OCI-LY3 (cell line): ENCODE results near the gene UBASH3A.
A peak's percentile ranks its signal among the peaks of the same experiment; 100 is the strongest.

Experiments used
- H2AFZ ChIP-seq: fragments of 200-600, 300-600 bp; shearing (Covaris generic); 2 replicates; pipeline ENCODE4 v1.6.0; 2014; ENCODE audit warnings: antibody characterized with exemption, low read depth, low read length
- H3K27ac ChIP-seq: fragments of 200-600, 300-600 bp; sonication (generic); 2 replicates; pipeline ENCODE4 v1.5.1; 2014; ENCODE audit warnings: mild to moderate bottlenecking, low read length, moderate library complexity, mixed read lengths
- H3K27me3 ChIP-seq: fragments of 200-600, 300-600 bp; sonication (generic); 2 replicates; pipeline ENCODE4 v1.6.1; 2014; ENCODE audit warnings: low read depth, low read length, mixed read lengths
- H3K36me3 ChIP-seq: fragments of 200-600, 300-600 bp; sonication (generic); replicated peaks from 2 replicates; pipeline ENCODE3; 2014; ENCODE audit warnings: low read depth, low read length, mixed read lengths
- H3K4me1 ChIP-seq: fragments of 300-600, 200-600 bp; sonication (generic); 2 replicates; pipeline ENCODE4 v1.6.1; 2014; ENCODE audit warnings: low read length, mixed read lengths
- H3K4me2 ChIP-seq: fragments of 200-600, 300-600 bp; sonication (generic); 2 replicates; pipeline ENCODE4 v1.6.1; 2014; ENCODE audit warnings: low read length, mixed read lengths
- H3K4me3 ChIP-seq: fragments of 300-600, 200-600 bp; sonication (generic); 2 replicates; pipeline ENCODE4 v1.5.1; 2014; ENCODE audit warnings: antibody characterized with exemption, mild to moderate bottlenecking, low read length, moderate library complexity
- H3K79me2 ChIP-seq: fragments of 300-600, 200-600 bp; shearing (Covaris generic); 2 replicates; pipeline ENCODE4 v1.6.1; 2014; ENCODE audit warnings: mild to moderate bottlenecking, low read length, mixed read lengths
- H3K9ac ChIP-seq: fragments of 300-600, 200-600 bp; shearing (Covaris generic); 2 replicates; pipeline ENCODE4 v1.6.0; 2014; ENCODE audit warnings: mild to moderate bottlenecking, low read length, moderate library complexity
- H3K9me3 ChIP-seq: fragments of 200-600, 300-600 bp; shearing (Covaris generic); 2 replicates; pipeline ENCODE4 v1.6.1; 2014; ENCODE audit warnings: low read length, mixed read lengths; ENCODE audit not compliant: insufficient read depth
- H4K20me1 ChIP-seq: fragments of 200-600, 300-600 bp; sonication (generic); 2 replicates; pipeline ENCODE4 v1.6.1; 2016; ENCODE audit warnings: low read length, mixed read lengths; ENCODE audit not compliant: insufficient read depth
- EZH2phosphoT487 ChIP-seq: fragments of 200-600 bp; shearing (Covaris generic); IDR thresholded peaks from 2 replicates; pipeline ENCODE4 v1.6.1; 2018; ENCODE audit warnings: antibody characterized with exemption, mixed run types, low read depth
- TF ChIP-seq, protein P1 (sequence below): fragments of 200-600, 300-600 bp; sonication (generic); IDR thresholded peaks from 2 replicates; pipeline ENCODE4 v1.5.1; 2014; ENCODE audit warnings: antibody characterized with exemption, low read length, low read depth

UBASH3A gene

GRCh38 chr21:42413500-42413899, 9.8 kb downstream of the UBASH3A start:
- Histone ChIP-seq H3K27ac (no peak overlapping the region), H3K9me3 (no peaks in the 10 kb centered on the region), H3K4me1 (peaks cover 45% of the 10 kb centered on the region), H3K4me3 (no peak overlapping the region), H3K36me3 (no peaks in the 10 kb centered on the region), H3K4me2 (peak overlapping the region; percentile 20; the same call in 1 of the 2 replicates), H2AFZ (no peak overlapping the region), H3K27me3 (no peaks in the 10 kb centered on the region), H3K79me2 (no peaks in the 10 kb centered on the region), H3K9ac (no peak overlapping the region), H4K20me1 (no peaks in the 10 kb centered on the region)
- TF ChIP-seq, protein P1, sequence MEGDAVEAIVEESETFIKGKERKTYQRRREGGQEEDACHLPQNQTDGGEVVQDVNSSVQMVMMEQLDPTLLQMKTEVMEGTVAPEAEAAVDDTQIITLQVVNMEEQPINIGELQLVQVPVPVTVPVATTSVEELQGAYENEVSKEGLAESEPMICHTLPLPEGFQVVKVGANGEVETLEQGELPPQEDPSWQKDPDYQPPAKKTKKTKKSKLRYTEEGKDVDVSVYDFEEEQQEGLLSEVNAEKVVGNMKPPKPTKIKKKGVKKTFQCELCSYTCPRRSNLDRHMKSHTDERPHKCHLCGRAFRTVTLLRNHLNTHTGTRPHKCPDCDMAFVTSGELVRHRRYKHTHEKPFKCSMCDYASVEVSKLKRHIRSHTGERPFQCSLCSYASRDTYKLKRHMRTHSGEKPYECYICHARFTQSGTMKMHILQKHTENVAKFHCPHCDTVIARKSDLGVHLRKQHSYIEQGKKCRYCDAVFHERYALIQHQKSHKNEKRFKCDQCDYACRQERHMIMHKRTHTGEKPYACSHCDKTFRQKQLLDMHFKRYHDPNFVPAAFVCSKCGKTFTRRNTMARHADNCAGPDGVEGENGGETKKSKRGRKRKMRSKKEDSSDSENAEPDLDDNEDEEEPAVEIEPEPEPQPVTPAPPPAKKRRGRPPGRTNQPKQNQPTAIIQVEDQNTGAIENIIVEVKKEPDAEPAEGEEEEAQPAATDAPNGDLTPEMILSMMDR, result no peak
- TF ChIP-seq EZH2phosphoT487, result no peak

- no peak overlapping the region for H3K4me2 ChIP-seq
- no peak for TF ChIP-seq EZH2phosphoT487
- TF ChIP-seq, protein P1, result no peak
- no peaks in the 10 kb centered on the region for H3K27me3 ChIP-seq
- no peaks in the 10 kb centered on the region for H3K9me3 ChIP-seq
- H4K20me1 ChIP-seq, result no peaks in the 10 kb centered on the region
- H3K9ac ChIP-seq, result no peak overlapping the region
- no peak overlapping the region for H2AFZ ChIP-seq
- no peak overlapping the region for H3K4me3 ChIP-seq
- H3K79me2 ChIP-seq, result no peaks in the 10 kb centered on the region
- H3K36me3 ChIP-seq, result no peaks in the 10 kb centered on the region
- no peak overlapping the region for H3K27ac ChIP-seq
- peaks cover 45% of the 10 kb centered on the region for H3K4me1 ChIP-seq
Measured at GRCh38 chr21:42414066-42414465, 10.4 kb downstream of the UBASH3A start.

GRCh38 chr21:42414553-42414927, 10.8 kb downstream of the UBASH3A start:
- Histone ChIP-seq H3K36me3 (no peaks in the 10 kb centered on the region), H3K27ac (peak overlapping the region; percentile 68), H3K4me3 (peak overlapping the region; percentile 68), H3K4me1 (peaks cover 45% of the 10 kb centered on the region), H3K4me2 (peak overlapping the region; percentile 89), H3K9me3 (no peaks in the 10 kb centered on the region), H3K9ac (peak overlapping the region; percentile 2; the same call in 1 of the 2 replicates), H2AFZ (peak overlapping the region; percentile 65; the same call in 1 of the 2 replicates), H3K79me2 (no peaks in the 10 kb centered on the region), H3K27me3 (no peaks in the 10 kb centered on the region), H4K20me1 (no peaks in the 10 kb centered on the region)
- TF ChIP-seq, protein P1, result no peak
- no peak for TF ChIP-seq EZH2phosphoT487

DNA sequence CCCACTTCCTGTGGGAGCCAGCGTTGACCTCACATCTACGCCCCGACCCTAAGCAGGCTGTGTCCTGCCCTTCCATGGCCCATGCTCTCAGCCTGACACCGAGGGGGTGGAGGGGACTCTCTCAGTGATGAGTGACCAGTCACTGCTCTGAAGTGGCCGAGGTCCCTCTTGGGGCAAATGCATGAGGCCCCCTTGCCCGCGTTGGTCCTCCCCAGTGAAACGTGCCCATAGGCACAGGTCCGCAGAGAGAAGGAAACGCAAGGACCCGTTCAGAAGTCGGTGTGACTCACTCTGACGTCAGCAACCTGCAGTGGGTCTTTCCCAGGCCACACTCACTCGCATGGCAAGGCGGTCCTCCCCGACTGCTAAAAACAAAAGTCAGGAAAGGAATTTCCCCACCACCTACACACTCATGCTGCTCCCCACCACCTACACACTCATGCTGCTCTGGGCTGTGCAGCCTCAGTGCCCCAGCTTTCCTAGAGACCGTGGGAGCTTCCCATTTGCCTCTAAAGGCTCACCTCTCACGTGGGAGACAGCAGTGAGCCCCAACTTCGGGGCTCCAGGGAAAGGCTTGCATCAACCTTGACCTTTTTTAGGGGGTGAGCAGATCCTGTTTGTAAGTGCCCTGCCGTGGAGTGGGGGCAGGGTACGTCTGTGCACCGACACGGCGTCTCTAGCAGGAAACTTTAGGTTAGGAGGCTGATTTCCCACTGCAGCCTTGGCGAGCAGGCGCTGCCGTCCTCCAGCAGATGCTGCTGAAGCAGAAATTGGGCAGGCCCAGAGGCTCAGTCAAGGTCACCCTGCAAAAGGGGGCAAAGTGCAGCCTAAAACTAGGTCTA, 11.4 kb downstream of the UBASH3A start:
- Histone ChIP-seq H3K4me2 (peak overlapping the region; percentile 89), H3K9me3 (no peaks in the 10 kb centered on the region), H3K79me2 (no peaks in the 10 kb centered on the region), H2AFZ (peak overlapping the region; percentile 72), H3K36me3 (no peaks in the 10 kb centered on the region), H3K4me1 (peaks cover 45% of the 10 kb centered on the region), H4K20me1 (no peaks in the 10 kb centered on the region), H3K27ac (peak overlapping the region; percentile 68), H3K9ac (peak overlapping the region; percentile 49; the same call in 1 of the 2 replicates), H3K4me3 (peak overlapping the region; percentile 68), H3K27me3 (no peaks in the 10 kb centered on the region)
- TF ChIP-seq, protein P1, result no peak
- TF ChIP-seq EZH2phosphoT487, result no peak
